IMR-90 (cell line): ENCODE data around the gene PKNOX1. TPM values are rescaled to one million over a fixed set of nuclear protein-coding genes. Genes with fewer than 3 reads are reported as not detected.

Experiments
- ATAC-seq: fragments of 200-7000 bp; cut with Tn5 transposase; 2 replicates; pipeline ENCODE4 v1.9.1; 2020; ENCODE audit warnings: low read depth, mild to moderate bottlenecking, moderate library complexity
- BruUV-seq: library from RNA; stranded (reverse); fragments of 400-500 nt; replicated peaks from 2 replicates; lab custom pipeline; 2021; lab: Mats Ljungman, UMichigan
- CTCF ChIA-PET: fragments of 300-600 bp; formaldehyde crosslinking; extraction: SDS; loops from one replicate; lab custom pipeline; 2021; ENCODE audit warnings: antibody characterized with exemption; lab: Yijun Ruan, JAX
- POLR2A ChIA-PET: fragments of 300-600 bp; sonication (Branson Sonifier 250); formaldehyde crosslinking; loops from one replicate; lab custom pipeline; 2022; ENCODE audit warnings: antibody characterized with exemption; ENCODE audit not compliant: unreplicated experiment; lab: Charles Lee
- DNase-seq: peaks from one replicate; pipeline ENCODE4 v3.0.0; 2013
- H2AFZ ChIP-seq: replicated peaks from 2 replicates; pipeline ENCODE3; 2013; ENCODE audit warnings: low read length, mild to moderate bottlenecking; ENCODE audit not compliant: poor library complexity
- H2AK5ac ChIP-seq: 2 replicates; pipeline ENCODE4 v1.6.1; 2013; ENCODE audit warnings: low read depth, low read length, inconsistent platforms
- H2AK9ac ChIP-seq: replicated peaks from 2 replicates; pipeline ENCODE3; 2013; ENCODE audit warnings: mild to moderate bottlenecking, low read depth, low read length, moderate library complexity; ENCODE audit not compliant: poor library complexity
- H2BK120ac ChIP-seq: 2 replicates; pipeline ENCODE4 v1.6.1; 2013; ENCODE audit warnings: low read depth, low read length, inconsistent platforms
- H2BK15ac ChIP-seq: 3 replicates; pipeline ENCODE4 v1.6.1; 2013; ENCODE audit warnings: low read depth, low read length, inconsistent platforms
- H2BK20ac ChIP-seq: 2 replicates; pipeline ENCODE4 v1.6.1; 2013; ENCODE audit warnings: low read depth, mild to moderate bottlenecking, inconsistent platforms, low read length, moderate library complexity
- H2BK5ac ChIP-seq: 2 replicates; pipeline ENCODE4 v1.6.1; 2013; ENCODE audit warnings: mild to moderate bottlenecking, low read depth, low read length, inconsistent platforms; ENCODE audit not compliant: poor library complexity, severe bottlenecking
- H3K14ac ChIP-seq: replicated peaks from 2 replicates; pipeline ENCODE4 v1.6.1; 2013; ENCODE audit warnings: low read depth, low read length, inconsistent platforms
- H3K18ac ChIP-seq: 2 replicates; pipeline ENCODE4 v1.6.1; 2013; ENCODE audit warnings: low read depth, low read length, control low read depth
- H3K23ac ChIP-seq: 2 replicates; pipeline ENCODE4 v1.6.1; 2013; ENCODE audit warnings: low read depth, low read length, inconsistent platforms
- H3K27ac ChIP-seq: 2 replicates; pipeline ENCODE4 v1.5.1; 2013; ENCODE audit warnings: mild to moderate bottlenecking, control low read depth, low read length; ENCODE audit not compliant: insufficient read depth
- H3K27me3 ChIP-seq: 2 replicates; pipeline ENCODE4 v1.6.1; 2013; ENCODE audit warnings: low read length; ENCODE audit not compliant: control insufficient read depth, insufficient read depth
- H3K36me3 ChIP-seq: 2 replicates; pipeline ENCODE4 v1.6.1; 2013; ENCODE audit warnings: low read length, mixed read lengths; ENCODE audit not compliant: control insufficient read depth, insufficient read depth
- H3K4ac ChIP-seq: 2 replicates; pipeline ENCODE4 v1.6.1; 2013; ENCODE audit warnings: low read depth, low read length, inconsistent platforms
- H3K4me1 ChIP-seq: 2 replicates; pipeline ENCODE4 v1.6.1; 2013; ENCODE audit warnings: low read length, mixed read lengths; ENCODE audit not compliant: control insufficient read depth, insufficient read depth
- H3K4me2 ChIP-seq: 2 replicates; pipeline ENCODE4 v1.6.1; 2013; ENCODE audit warnings: low read depth, mild to moderate bottlenecking, control low read depth, low read length, moderate library complexity
- H3K4me3 ChIP-seq: 2 replicates; pipeline ENCODE4 v1.5.1; 2013; ENCODE audit warnings: low read depth, mild to moderate bottlenecking, control low read depth, low read length, moderate library complexity; ENCODE audit not compliant: insufficient read depth
- H3K56ac ChIP-seq: 2 replicates; pipeline ENCODE4 v1.6.1; 2013; ENCODE audit warnings: low read length, inconsistent platforms; ENCODE audit not compliant: insufficient read depth; ENCODE audit errors: extremely low read depth
- H3K79me1 ChIP-seq, 2 experiments: 2 replicates each; pipeline ENCODE4 v1.6.1; 2013; ENCODE audit warnings: low read length in 2 of 2, inconsistent platforms in 1 of 2, low read depth in 1 of 2
- H3K9ac ChIP-seq: 2 replicates; pipeline ENCODE4 v1.6.1; 2013; ENCODE audit warnings: low read depth, low read length, control low read depth
- H3K9me1 ChIP-seq: 2 replicates; pipeline ENCODE4 v1.6.1; 2013; ENCODE audit warnings: low read length, inconsistent platforms; ENCODE audit not compliant: insufficient read depth
- H3K9me3 ChIP-seq: 2 replicates; pipeline ENCODE4 v1.6.1; 2013; ENCODE audit warnings: low read length; ENCODE audit not compliant: control insufficient read depth, insufficient read depth
- H4K20me1 ChIP-seq: 2 replicates; pipeline ENCODE4 v1.6.1; 2013; ENCODE audit warnings: low read length, inconsistent platforms; ENCODE audit not compliant: insufficient read depth
- H4K5ac ChIP-seq: 2 replicates; pipeline ENCODE4 v1.6.1; 2013; ENCODE audit warnings: mild to moderate bottlenecking, low read depth, low read length, control low read depth
- H4K8ac ChIP-seq, 2 experiments: 2 replicates each; pipeline ENCODE4 v1.6.1; 2013; ENCODE audit warnings: low read depth in 2 of 2, low read length in 2 of 2, control low read depth in 1 of 2, inconsistent platforms in 1 of 2
- H4K91ac ChIP-seq: 2 replicates; pipeline ENCODE4 v1.6.1; 2013; ENCODE audit warnings: low read depth, low read length, inconsistent platforms; ENCODE audit not compliant: insufficient read depth
- BHLHE40 ChIP-seq: fragments of 150-350 bp; IDR thresholded peaks from 2 replicates; pipeline ENCODE4 v1.6.1; 2016; ENCODE audit warnings: mild to moderate bottlenecking, low read depth, low read length
- CHD1 ChIP-seq: IDR thresholded peaks from 2 replicates; pipeline ENCODE4 v1.6.1; 2012; ENCODE audit warnings: low read depth, low read length, improper control_type of control experiment
- FOS ChIP-seq: fragments of 150-350 bp; IDR thresholded peaks from 2 replicates; pipeline ENCODE4 v1.6.1; 2016; ENCODE audit warnings: low read depth, low read length
- MAFK ChIP-seq: IDR thresholded peaks from 2 replicates; pipeline ENCODE4 v1.6.1; 2012; ENCODE audit warnings: low read depth, low read length, improper control_type of control experiment
- MAZ ChIP-seq: IDR thresholded peaks from 2 replicates; pipeline ENCODE4 v1.6.1; 2012; ENCODE audit warnings: low read depth, mild to moderate bottlenecking, low read length, improper control_type of control experiment, moderate library complexity, borderline replicate concordance
- NFE2L2 ChIP-seq: fragments of 150-350 bp; IDR thresholded peaks from 2 replicates; pipeline ENCODE4 v1.6.1; 2016; ENCODE audit warnings: low read depth, mild to moderate bottlenecking, low read length
- POLR2A ChIP-seq: IDR thresholded peaks from 2 replicates; pipeline ENCODE4 v1.6.1; 2012; ENCODE audit warnings: mild to moderate bottlenecking, low read depth, low read length
- RAD21 ChIP-seq: IDR thresholded peaks from 2 replicates; pipeline ENCODE4 v1.6.1; 2012; ENCODE audit warnings: low read length, improper control_type of control experiment
- RCOR1 ChIP-seq: IDR thresholded peaks from 2 replicates; pipeline ENCODE4 v1.6.1; 2012; ENCODE audit warnings: mild to moderate bottlenecking, low read length, improper control_type of control experiment; ENCODE audit not compliant: insufficient replicate concordance
- RFX5 ChIP-seq: IDR thresholded peaks from 2 replicates; pipeline ENCODE4 v1.8.0; 2012; ENCODE audit warnings: low read depth, mild to moderate bottlenecking, low read length, moderate library complexity
- SMC3 ChIP-seq: fragments of 150-350 bp; IDR thresholded peaks from 2 replicates; pipeline ENCODE4 v1.6.1; 2016; ENCODE audit warnings: low read depth, mild to moderate bottlenecking, antibody characterized with exemption, low read length, moderate library complexity
- WGBS, 2 experiments: methylation state at CpG; one replicate each; pipeline versions ENCODE4 v1.1.5 to v1.1.7; 2013; ENCODE audit warnings: missing lambda C conversion rate in 2 of 2; ENCODE audit not compliant: insufficient read length in 1 of 2; ENCODE audit errors: extremely low coverage in 2 of 2; 5-methylcytosine and 5-hydroxymethylcytosine counted together
- dilution Hi-C: fragments of 300-500 bp; cut with HindIII; formaldehyde crosslinking; loops from one replicate; pipeline ENCODE4 v1.14.3; 2018; ENCODE audit warnings: low sequenced_read_pairs; ENCODE audit not compliant: unreplicated experiment
- in situ Hi-C: fragments of 300-500 bp; cut with MboI; formaldehyde crosslinking; loops from 3 replicates; pipeline ENCODE4 v1.14.3; 2019; ENCODE audit warnings: low sequenced_read_pairs, inconsistent platforms, mixed read lengths
- intact Hi-C: fragments of 100-400 bp; cut with micrococcal nuclease; formaldehyde crosslinking; loops from 2 replicates; pipeline ENCODE4 v1.10.0; 2022
- polyA plus RNA-seq, 3 experiments: library from polyadenylated mRNA; depleted of rRNA; stranded (reverse); fragments of >200 nt; gene quantifications; 2 replicates each; pipeline ENCODE4 v1.2.3, GENCODE V29; 2012; ENCODE audit warnings: low replicate concordance in 1 of 3
- total RNA-seq: library from RNA; depleted of rRNA; stranded (reverse); fragments of >200 nt; gene quantifications from 2 replicates; pipeline ENCODE4 v1.2.3, GENCODE V29; 2012
- TF ChIP-seq, protein P1 (sequence below): fragments of 150-350 bp; IDR thresholded peaks from 2 replicates; pipeline ENCODE4 v1.6.1; 2017; ENCODE audit warnings: mild to moderate bottlenecking, antibody characterized with exemption, low read length, low read depth
- TF ChIP-seq, protein P2 (sequence below): fragments of 150-350 bp; IDR thresholded peaks from 2 replicates; pipeline ENCODE4 v1.6.1; 2016; ENCODE audit warnings: low read depth, mild to moderate bottlenecking, low read length, moderate library complexity, borderline replicate concordance
- TF ChIP-seq, protein P3 (sequence below): conservative IDR thresholded peaks from 2 replicates; pipeline ENCODE4 v1.5.1; 2012; ENCODE audit warnings: mild to moderate bottlenecking, low read depth, low read length, improper control_type of control experiment

Gene PKNOX1
- total and polyA plus RNA-seq, 2 of the 4 experiments (the other 2 are of a cell fraction), result 35.0 to 61.0 TPM

DNA sequence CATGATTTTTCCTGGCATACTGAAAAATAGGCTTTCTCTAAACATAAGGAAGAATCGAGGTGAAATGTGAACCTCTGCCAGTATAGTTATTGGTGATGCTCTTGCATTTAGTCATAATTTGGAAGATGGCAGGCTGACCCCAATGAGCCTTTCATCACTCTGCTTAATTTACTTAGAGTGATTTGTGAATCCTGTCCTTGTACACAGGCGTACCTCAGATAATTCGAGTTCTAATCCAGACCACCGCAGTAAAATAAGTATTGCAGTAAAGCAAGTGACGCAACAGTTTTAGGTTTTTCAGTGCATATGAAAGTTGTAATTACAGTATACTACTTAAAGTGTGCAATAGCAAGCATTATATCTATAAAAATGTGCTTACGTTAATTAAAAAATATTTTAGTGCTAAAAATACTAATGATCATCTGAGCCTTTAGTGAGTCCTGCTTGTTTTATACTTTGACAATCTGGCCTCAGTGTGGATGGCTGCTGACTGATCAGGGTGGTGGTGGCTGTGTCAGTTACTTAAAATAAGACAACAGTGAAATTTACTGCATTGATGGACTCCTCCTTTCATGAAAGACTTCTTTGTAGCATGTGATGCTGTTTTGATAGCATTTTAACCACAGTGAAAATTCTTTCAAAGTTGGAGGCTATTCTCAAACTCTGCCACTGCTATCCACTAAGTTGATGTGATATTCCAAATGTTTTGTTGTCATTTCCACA is 1.7 kb downstream of the PKNOX1 start:
- H4K8ac ChIP-seq, result peak overlapping the region; percentile 88 to 95
- H4K91ac ChIP-seq, result peak overlapping the region; percentile 91; the same call in 1 of the 2 replicates
- BruUV-seq, result no TSS peak
- in situ Hi-C loops (no loop called here), dilution Hi-C loops (no loop called here), intact Hi-C loops (no loop called here)
- CTCF ChIA-PET, result no interaction called here
- peak overlapping the region; percentile 94; the same call in 1 of the 2 replicates for H3K4ac ChIP-seq
- H2BK120ac ChIP-seq, result no peak overlapping the region; the same call in 1 of the 2 replicates
- no peak for ATAC-seq
- H2AFZ ChIP-seq, result no peak overlapping the region
- H3K36me3 ChIP-seq, result peaks cover 1% of the 10 kb centered on the region; the same call in 1 of the 2 replicates
- H4K20me1 ChIP-seq, result peaks cover 7% of the 10 kb centered on the region; the same call in 1 of the 2 replicates
- peak overlapping the region; percentile 96 for H3K56ac ChIP-seq
- H3K4me2 ChIP-seq, result peak overlapping the region; percentile 81
- peak overlapping the region; percentile 89 for H3K18ac ChIP-seq
- H3K14ac ChIP-seq, result peak overlapping the region; percentile 97
- peak overlapping the region; percentile 94 for H3K9ac ChIP-seq
- H3K27me3 ChIP-seq, result no peaks in the 10 kb centered on the region
- no peak overlapping the region for H2BK20ac ChIP-seq
- H3K79me1 ChIP-seq, result peaks cover 24 to 60% of the 10 kb centered on the region in 2 experiments
- DNase-seq, result no peak
- peak overlapping the region; percentile 98; the same call in 1 of the 2 replicates for H3K27ac ChIP-seq
- peaks cover 3% of the 10 kb centered on the region for H3K4me1 ChIP-seq
- peak overlapping the region; percentile 99 for H3K23ac ChIP-seq
- no peak overlapping the region for H2AK9ac ChIP-seq
- H3K9me3 ChIP-seq, result peaks cover 2% of the 10 kb centered on the region; the same call in 1 of the 2 replicates
- H2BK15ac ChIP-seq, result peak overlapping the region; percentile 3; the same call in 1 of the 3 replicates
- peak overlapping the region; percentile 96 for H2BK5ac ChIP-seq
- no peak for TF ChIP-seq MAZ
- no peak for TF ChIP-seq SMC3
- TF ChIP-seq MAFK, result no peak
- no peak for TF ChIP-seq CHD1
- no peak for TF ChIP-seq FOS
- TF ChIP-seq BHLHE40, result no peak
- no peak for TF ChIP-seq POLR2A
- TF ChIP-seq RCOR1, result no peak
- TF ChIP-seq, protein P1, sequence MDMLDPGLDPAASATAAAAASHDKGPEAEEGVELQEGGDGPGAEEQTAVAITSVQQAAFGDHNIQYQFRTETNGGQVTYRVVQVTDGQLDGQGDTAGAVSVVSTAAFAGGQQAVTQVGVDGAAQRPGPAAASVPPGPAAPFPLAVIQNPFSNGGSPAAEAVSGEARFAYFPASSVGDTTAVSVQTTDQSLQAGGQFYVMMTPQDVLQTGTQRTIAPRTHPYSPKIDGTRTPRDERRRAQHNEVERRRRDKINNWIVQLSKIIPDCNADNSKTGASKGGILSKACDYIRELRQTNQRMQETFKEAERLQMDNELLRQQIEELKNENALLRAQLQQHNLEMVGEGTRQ, result no peak
- no peak for TF ChIP-seq RAD21
- TF ChIP-seq, protein P2, sequence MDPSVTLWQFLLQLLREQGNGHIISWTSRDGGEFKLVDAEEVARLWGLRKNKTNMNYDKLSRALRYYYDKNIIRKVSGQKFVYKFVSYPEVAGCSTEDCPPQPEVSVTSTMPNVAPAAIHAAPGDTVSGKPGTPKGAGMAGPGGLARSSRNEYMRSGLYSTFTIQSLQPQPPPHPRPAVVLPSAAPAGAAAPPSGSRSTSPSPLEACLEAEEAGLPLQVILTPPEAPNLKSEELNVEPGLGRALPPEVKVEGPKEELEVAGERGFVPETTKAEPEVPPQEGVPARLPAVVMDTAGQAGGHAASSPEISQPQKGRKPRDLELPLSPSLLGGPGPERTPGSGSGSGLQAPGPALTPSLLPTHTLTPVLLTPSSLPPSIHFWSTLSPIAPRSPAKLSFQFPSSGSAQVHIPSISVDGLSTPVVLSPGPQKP, result no peak
- TF ChIP-seq RFX5, result no peak
- TF ChIP-seq, protein P3, sequence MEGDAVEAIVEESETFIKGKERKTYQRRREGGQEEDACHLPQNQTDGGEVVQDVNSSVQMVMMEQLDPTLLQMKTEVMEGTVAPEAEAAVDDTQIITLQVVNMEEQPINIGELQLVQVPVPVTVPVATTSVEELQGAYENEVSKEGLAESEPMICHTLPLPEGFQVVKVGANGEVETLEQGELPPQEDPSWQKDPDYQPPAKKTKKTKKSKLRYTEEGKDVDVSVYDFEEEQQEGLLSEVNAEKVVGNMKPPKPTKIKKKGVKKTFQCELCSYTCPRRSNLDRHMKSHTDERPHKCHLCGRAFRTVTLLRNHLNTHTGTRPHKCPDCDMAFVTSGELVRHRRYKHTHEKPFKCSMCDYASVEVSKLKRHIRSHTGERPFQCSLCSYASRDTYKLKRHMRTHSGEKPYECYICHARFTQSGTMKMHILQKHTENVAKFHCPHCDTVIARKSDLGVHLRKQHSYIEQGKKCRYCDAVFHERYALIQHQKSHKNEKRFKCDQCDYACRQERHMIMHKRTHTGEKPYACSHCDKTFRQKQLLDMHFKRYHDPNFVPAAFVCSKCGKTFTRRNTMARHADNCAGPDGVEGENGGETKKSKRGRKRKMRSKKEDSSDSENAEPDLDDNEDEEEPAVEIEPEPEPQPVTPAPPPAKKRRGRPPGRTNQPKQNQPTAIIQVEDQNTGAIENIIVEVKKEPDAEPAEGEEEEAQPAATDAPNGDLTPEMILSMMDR, result no peak
- no peak for TF ChIP-seq NFE2L2
- no peak overlapping the region; the same call in 1 of the 2 replicates for H2AK5ac ChIP-seq
- peak overlapping the region; percentile 70 for H3K4me3 ChIP-seq
- WGBS, 2 experiments, result no CpG with 5 or more reads among the region's 6 CpGs
- peaks cover 16% of the 10 kb centered on the region for H3K9me1 ChIP-seq
- POLR2A ChIA-PET, result no interaction called here
- H4K5ac ChIP-seq, result peak overlapping the region; percentile 94
